GM12801 (cell line): ENCODE measurements around the gene LRTM1.

Source experiments
- CTCF ChIP-seq: IDR thresholded peaks from one replicate; pipeline ENCODE4 v1.5.1; 2011; ENCODE audit warnings: control low read depth; ENCODE audit not compliant: insufficient read length; ENCODE audit errors: extremely low read depth

The LRTM1 gene

GRCh38 chr3:54940971-54941370, 13.1 kb upstream of the LRTM1 start:
- TF ChIP-seq CTCF, result no peak

GRCh38 chr3:54939557-54940300, 11.9 kb upstream of the LRTM1 start:
- no peak for TF ChIP-seq CTCF

GRCh38 chr3:54936561-54936960, 8.7 kb upstream of the LRTM1 start:
- no peak for TF ChIP-seq CTCF

- TF ChIP-seq CTCF, result no peak
Observed at GRCh38 chr3:54935869-54936268, 8.0 kb upstream of the LRTM1 start.

GRCh38 chr3:54932606-54933005, 4.7 kb upstream of the LRTM1 start:
- no peak for TF ChIP-seq CTCF

- TF ChIP-seq CTCF, result no peak
Observed at GRCh38 chr3:54931182-54931581, 3.3 kb upstream of the LRTM1 start.

GRCh38 chr3:54918516-54918915, 9.3 kb downstream of the LRTM1 start:
- TF ChIP-seq CTCF, result no peak
